IPS-20b (cell line): ENCODE measurements around the gene NOB1.
"Not testable (repeated sequence)": the region's sequence is repeated elsewhere in the genome, so short reads cannot be mapped to it uniquely, and the experiment has no call there.

Experiments used
- H3K27ac ChIP-seq: one replicate; pipeline ENCODE4 v1.5.1; 2013; ENCODE audit warnings: low read length
- H3K27me3 ChIP-seq: 2 replicates; pipeline ENCODE4 v1.6.1; 2013; ENCODE audit warnings: mild to moderate bottlenecking, low read length, inconsistent platforms; ENCODE audit not compliant: insufficient read depth
- H3K36me3 ChIP-seq: 2 replicates; pipeline ENCODE4 v1.6.1; 2013; ENCODE audit warnings: low read depth, mild to moderate bottlenecking, inconsistent platforms, low read length, moderate library complexity; ENCODE audit not compliant: insufficient read depth
- H3K4me1 ChIP-seq: 2 replicates; pipeline ENCODE4 v1.6.1; 2013; ENCODE audit warnings: mild to moderate bottlenecking, control low read depth, inconsistent platforms, low read length, moderate library complexity; ENCODE audit not compliant: insufficient read depth
- H3K4me3 ChIP-seq: 2 replicates; pipeline ENCODE4 v1.5.1; 2013; ENCODE audit warnings: mild to moderate bottlenecking, low read length, inconsistent platforms
- H3K9ac ChIP-seq: 2 replicates; pipeline ENCODE4 v1.6.1; 2013; ENCODE audit warnings: low read depth, mild to moderate bottlenecking, inconsistent platforms, low read length, moderate library complexity
- H3K9me3 ChIP-seq: 2 replicates; pipeline ENCODE4 v1.6.1; 2013; ENCODE audit warnings: mild to moderate bottlenecking, low read depth, low read length, inconsistent platforms; ENCODE audit not compliant: insufficient read depth

NOB1 gene

DNA sequence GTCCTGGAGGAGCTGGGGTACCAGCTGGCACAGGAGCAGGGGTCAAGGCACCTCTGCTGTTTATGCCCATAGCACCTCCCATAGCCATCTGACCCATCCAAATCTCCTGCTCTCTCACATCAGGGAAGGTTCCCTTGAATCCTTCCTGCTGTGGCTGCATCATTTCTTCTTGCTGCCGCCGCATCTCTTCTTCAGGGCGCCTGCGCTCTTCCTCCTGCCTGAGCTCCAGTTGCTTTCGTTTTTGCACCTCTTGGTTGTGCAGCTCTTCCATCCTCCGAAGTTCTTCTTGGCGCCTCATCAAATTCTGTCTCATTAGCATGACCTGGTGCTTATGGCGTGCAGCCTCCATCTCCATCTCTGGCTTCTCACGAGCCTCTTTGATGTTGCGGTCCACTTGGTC, 2.0 kb upstream of the NOB1 start:
- peaks cover 2% of the 10 kb centered on the region; the same call in 1 of the 2 replicates for H3K4me1 ChIP-seq
- H3K9me3 ChIP-seq = no peaks in the 10 kb centered on the region
- peaks cover 12% of the 10 kb centered on the region for H3K36me3 ChIP-seq
- H3K4me3 ChIP-seq = no peak overlapping the region
- H3K9ac ChIP-seq = no peak overlapping the region
- no peak overlapping the region for H3K27ac ChIP-seq
- H3K27me3 ChIP-seq = no peaks in the 10 kb centered on the region

DNA sequence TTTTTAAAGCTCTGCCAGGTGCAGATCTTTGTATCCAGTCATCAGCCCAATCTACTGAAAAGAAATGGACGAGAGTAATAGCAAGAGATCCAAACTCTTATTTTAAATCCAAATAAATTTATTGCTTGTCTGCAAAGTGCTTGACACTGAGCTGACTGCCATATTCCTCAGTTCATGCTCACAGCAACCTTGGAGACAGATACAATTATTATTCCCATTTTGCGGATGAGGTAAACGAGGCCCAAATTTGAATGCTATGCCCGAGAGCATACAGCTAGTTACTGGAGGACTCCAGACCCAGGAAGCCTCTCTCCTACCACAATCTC, 620 bp downstream of the NOB1 start:
- peak overlapping the region; percentile 82 for H3K27ac ChIP-seq
- peak overlapping the region; percentile 98 for H3K4me3 ChIP-seq
- peaks cover 37% of the 10 kb centered on the region for H3K36me3 ChIP-seq
- H3K4me1 ChIP-seq = no peaks in the 10 kb centered on the region
- peak overlapping the region; percentile 99 for H3K9ac ChIP-seq
- no peaks in the 10 kb centered on the region for H3K9me3 ChIP-seq
- no peaks in the 10 kb centered on the region for H3K27me3 ChIP-seq

DNA sequence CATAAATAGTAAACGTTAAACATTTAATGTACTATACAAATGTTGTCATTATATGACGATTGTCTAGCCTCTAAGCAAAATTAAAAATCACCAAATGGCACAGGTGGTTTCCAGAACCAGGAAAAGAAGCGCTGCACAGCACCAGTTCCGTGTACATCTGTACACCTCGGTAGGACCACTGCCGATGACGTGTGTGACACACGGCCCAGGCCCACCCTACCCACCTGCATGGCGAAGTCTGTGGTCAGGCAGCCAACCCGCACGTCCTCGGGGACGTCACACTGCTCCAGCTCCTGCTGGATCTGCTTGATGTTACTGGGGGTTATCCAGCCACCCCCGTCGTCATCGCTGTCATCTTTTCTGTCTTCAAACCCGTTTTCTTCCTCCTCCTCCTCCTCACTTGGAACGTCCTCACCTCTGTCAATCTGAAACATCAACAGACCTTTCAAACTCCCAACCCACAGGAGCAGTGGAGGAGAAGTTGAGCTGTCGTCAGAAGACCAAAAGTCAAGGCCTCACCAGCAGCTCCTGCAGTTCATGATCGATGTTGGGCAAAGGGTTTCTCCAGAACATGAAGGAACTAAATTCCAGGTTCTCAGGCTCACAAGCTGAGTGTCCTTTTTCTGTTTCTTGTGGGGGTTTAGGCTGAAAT, 5.9 kb downstream of the NOB1 start:
- peaks cover 90% of the 10 kb centered on the region for H3K36me3 ChIP-seq
- H3K4me3 ChIP-seq = no peak overlapping the region
- H3K9ac ChIP-seq = no peak overlapping the region
- no peaks in the 10 kb centered on the region for H3K27me3 ChIP-seq
- H3K27ac ChIP-seq = no peak overlapping the region
- no peaks in the 10 kb centered on the region for H3K4me1 ChIP-seq
- H3K9me3 ChIP-seq = no peaks in the 10 kb centered on the region

DNA sequence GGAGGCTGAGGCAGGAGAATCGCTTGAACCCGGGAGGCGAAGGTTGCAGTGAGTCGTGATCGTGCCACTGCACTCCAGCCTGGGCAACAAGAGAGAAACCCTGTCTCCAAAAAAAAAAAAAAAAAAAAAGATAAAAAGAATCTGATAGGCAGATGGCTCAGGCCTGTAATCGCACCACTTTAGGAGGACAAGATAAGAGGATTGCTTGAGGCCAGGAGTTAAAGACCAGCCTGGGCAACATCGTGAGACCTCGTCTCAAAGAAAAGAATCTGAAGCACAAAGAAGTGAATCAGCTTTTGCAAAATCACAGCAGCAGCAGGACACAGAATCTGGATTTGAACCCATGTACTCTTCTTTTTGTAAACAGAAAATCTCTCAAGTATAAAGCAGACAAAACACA, 7.6 kb downstream of the NOB1 start:
- Histone ChIP-seq H3K27ac (no peak overlapping the region), H3K27me3 (no peaks in the 10 kb centered on the region), H3K9me3 (no peaks in the 10 kb centered on the region), H3K36me3 (peaks cover 99% of the 10 kb centered on the region), H3K9ac (no peak overlapping the region), H3K4me1 (no peaks in the 10 kb centered on the region), H3K4me3 (no peak overlapping the region)

DNA sequence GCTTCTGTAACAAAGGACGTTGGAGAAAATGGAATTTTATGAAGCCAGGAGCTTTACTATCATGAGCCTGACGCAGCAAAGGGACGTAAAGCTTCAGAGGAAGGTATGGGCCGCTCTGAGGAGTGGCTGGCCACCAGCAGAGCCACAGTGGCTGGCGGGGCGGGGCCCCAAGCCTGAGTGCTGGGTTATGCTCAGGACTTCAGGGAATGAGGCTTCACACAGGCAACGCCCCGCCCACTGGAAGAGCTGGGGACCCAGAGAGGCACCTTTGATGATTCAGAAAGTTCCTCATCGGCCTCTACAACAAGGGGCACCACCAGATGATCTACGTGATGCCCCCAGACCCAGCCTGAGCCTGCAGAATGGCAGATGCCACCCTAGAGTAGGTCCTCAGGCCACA, 8.8 kb downstream of the NOB1 start:
- H3K9me3 ChIP-seq = no peaks in the 10 kb centered on the region
- no peak overlapping the region for H3K4me3 ChIP-seq
- H3K9ac ChIP-seq = no peak overlapping the region
- no peaks in the 10 kb centered on the region for H3K27me3 ChIP-seq
- peaks cover 100% of the 10 kb centered on the region for H3K36me3 ChIP-seq
- no peaks in the 10 kb centered on the region for H3K4me1 ChIP-seq
- no peak overlapping the region for H3K27ac ChIP-seq

DNA sequence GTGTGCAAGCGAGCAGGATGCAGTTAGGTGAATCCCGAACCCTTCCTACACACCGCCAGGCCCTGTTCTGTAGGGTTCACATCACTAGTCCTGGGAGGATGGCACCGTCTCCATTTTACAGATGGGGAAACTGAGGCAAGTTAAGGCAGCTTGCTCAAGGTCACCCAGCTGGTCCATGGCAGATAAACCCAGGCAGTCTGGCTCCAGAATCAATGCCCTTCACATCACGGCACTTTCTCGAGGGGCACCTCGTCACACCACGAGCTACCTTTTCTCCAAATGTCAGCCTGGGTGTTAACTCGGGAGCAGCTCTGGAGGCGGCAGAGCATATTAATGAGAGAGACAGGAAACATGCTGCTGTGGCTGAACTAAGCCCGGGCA, 9.5 kb downstream of the NOB1 start:
- H3K27ac ChIP-seq = no peak overlapping the region
- no peaks in the 10 kb centered on the region for H3K4me1 ChIP-seq
- H3K9ac ChIP-seq = no peak overlapping the region
- H3K4me3 ChIP-seq = no peak overlapping the region
- H3K36me3 ChIP-seq = peaks cover 97% of the 10 kb centered on the region
- H3K9me3 ChIP-seq = no peaks in the 10 kb centered on the region
- no peaks in the 10 kb centered on the region for H3K27me3 ChIP-seq

DNA sequence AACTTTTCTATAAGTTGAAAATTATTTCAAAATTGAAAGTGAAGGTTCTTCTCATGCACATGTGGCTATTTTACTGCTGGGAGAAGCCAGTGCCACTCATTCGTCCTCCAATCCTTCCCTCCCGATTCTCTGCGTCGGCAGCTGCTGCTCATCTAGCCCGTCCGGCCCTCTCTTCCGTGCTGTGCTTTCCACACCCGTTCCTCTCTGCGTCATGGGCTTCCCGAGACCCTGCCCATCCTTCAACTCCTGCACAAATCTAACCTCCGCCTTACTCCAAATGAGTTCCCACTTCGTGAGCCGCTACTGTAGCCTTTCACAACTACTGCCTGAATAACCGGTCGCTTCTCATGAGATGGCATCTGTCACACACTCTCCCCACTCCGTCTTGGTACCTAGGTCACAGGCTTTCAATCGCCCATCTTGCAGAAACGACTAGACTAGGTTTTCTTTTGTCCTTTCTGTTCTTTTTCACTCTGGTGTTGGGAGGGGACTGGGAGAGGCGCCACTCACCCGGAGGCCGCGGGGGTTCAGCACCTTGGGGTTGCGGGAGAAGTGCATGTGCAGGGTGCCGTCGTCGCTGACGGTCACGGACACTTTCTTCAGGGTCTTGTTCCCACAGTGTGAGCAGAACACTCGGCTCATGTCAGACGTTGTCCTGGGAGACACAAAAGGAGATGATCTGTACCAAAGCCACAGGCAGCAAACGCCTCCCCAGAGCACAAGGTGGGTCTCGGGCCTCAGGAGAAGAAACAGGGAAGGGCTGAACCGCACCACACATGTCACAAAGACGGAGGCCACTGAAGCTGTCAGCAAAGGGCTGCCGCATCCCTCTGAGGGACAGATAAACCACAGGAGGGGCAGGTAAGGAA, 10.1 kb downstream of the NOB1 start:
- Histone ChIP-seq H3K27ac (no peak overlapping the region), H3K4me3 (no peak overlapping the region), H3K4me1 (no peaks in the 10 kb centered on the region), H3K36me3 (peaks cover 97% of the 10 kb centered on the region), H3K9me3 (no peaks in the 10 kb centered on the region), H3K27me3 (no peaks in the 10 kb centered on the region), H3K9ac (no peak overlapping the region)

DNA sequence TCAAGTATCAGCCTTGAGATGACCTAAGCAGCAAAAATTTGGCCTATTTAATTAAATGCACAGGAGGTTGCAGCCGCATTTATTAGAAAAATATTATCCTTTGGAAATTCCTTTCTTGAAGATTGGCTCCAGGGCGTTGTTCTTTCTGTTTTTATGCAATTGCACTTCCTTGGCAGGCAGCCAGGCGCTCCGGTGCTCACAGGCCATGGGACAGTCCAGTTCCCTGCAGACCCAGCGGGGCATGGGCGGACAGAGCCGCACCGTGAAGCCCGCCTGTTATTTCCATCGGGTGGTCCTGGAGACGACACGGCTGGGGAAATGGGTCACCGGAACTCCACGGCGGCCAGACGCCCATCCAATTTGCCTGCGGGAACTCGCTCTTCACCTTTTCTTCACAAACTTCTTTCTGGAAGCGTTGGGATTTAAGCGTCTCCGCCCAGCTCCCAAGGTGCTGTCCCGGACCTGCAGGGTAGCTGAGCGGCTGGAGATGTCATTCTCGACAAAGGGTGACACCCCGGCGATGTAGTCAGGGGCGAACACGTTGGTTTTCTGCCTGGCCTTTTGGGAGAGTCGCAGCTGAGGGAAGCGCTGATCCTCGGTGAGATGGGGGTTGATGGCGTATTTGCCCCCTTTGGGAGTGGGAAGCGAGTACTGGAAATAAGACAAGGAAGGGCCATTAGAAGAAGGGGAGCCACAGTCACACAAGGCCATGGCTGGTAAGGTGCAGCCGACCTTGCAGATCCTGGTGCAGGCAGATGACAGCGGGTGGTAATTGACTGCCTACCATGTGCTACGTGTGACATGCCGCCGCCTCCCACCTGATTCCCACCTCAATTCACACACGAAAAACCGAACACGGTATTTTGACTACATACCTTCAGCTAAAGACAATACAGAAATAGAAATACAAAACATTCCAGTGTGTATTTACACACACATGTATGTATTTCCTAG, 12.5 kb downstream of the NOB1 start:
- Histone ChIP-seq H3K9me3 (no peaks in the 10 kb centered on the region), H3K27ac (no peak overlapping the region), H3K27me3 (no peaks in the 10 kb centered on the region), H3K9ac (no peak overlapping the region), H3K4me1 (no peaks in the 10 kb centered on the region), H3K4me3 (no peak overlapping the region), H3K36me3 (peaks cover 81% of the 10 kb centered on the region)

DNA sequence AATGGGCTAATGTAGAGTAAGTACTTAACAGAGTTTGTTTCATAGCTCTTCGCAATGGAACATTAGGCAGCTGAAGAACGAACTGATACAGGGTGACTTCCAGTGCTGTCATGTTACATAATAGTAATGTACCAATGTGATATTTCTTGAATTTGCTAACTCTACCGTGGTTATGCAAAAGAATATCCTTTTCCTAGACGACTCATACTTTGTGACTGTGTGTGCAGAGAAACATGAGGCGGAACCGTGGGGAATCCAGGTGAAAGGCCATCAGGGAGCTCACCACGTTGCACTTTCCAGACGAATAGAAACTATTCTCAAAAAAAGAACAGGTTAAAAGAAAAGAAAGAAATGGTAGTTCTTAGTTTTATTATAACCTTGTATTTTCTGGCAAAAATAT, 13.2 kb downstream of the NOB1 start:
- Histone ChIP-seq H3K36me3 (peaks cover 74% of the 10 kb centered on the region), H3K4me1 (no peaks in the 10 kb centered on the region)

DNA sequence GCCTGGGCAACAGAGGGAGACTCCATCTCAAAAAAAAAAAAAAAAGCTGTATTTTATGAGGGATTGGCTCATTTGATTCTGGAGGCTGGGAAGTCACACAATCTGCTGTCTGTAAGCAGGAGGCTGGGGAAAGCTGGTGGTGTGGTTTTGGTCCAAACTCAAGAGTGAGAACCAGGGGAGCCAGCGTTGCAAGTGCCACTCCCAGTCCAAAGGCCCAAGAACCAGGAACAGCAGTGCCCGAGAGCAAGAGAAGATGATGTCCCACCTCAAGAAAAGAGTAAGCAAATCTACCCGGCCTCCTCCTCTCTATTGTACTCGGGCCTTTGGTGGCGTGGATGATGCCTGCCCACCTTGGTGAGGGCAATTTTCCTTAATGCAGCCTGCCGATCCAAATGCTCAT, 22.6 kb downstream of the NOB1 start:
- Histone ChIP-seq H3K9ac (no peak overlapping the region), H3K4me3 (no peak overlapping the region), H3K4me1 (peaks cover 4% of the 10 kb centered on the region; the same call in 1 of the 2 replicates), H3K27me3 (no peaks in the 10 kb centered on the region), H3K9me3 (no peaks in the 10 kb centered on the region), H3K36me3 (no peaks in the 10 kb centered on the region), H3K27ac (no peak overlapping the region)

More for the DNA sequence above, 13.2 kb downstream of the NOB1 start:
- Histone ChIP-seq H3K27ac (no peak overlapping the region), H3K9ac (no peak overlapping the region), H3K4me3 (no peak overlapping the region), H3K27me3 (no peaks in the 10 kb centered on the region), H3K9me3 (no peaks in the 10 kb centered on the region)

DNA sequence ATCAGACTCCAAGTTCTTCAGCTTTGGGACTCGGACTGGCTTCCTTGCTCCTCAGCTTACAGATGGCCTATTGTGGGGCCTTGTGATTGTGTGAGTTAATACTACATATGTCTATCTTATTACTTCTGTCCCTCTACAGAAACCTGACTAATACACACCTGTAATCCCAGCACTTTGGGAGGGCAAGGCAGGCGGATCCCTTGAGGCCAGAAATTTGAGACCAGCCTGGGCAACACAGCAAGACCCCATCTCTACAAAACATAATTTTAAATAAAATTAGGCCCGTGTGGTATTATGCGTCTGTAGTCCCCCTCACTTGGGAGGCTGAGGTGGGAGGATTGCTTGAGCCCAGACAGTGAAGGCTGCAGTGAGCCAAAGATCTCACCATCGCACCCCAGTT, 23.4 kb downstream of the NOB1 start:
- not testable (repeated sequence) for H3K9me3 ChIP-seq, H3K27me3 ChIP-seq, H3K9ac ChIP-seq, H3K4me1 ChIP-seq, H3K27ac ChIP-seq, H3K4me3 ChIP-seq, H3K36me3 ChIP-seq
